HepG2 (cell line): ENCODE data around the gene ANKRD42. TPM values are rescaled to one million over a fixed set of nuclear protein-coding genes. Genes with fewer than 3 reads are reported as not detected.
A peak's percentile ranks its signal among the peaks of the same experiment; 100 is the strongest.

Experiments used
- ATAC-seq: fragments of 200-7000 bp; cut with Tn5 transposase; 3 replicates; pipeline ENCODE4 v1.9.1; 2020; ENCODE audit warnings: mild to moderate bottlenecking, moderate library complexity
- BruUV-seq: library from RNA; stranded (reverse); fragments of 400-500 nt; replicated peaks from 2 replicates; lab custom pipeline; 2021; lab: Mats Ljungman, UMichigan
- CTCF ChIA-PET: fragments of 300-600 bp; formaldehyde crosslinking; extraction: SDS; loops from one replicate; lab custom pipeline; 2021; ENCODE audit warnings: low total read pairs, inconsistent platforms, low intra/inter-chr PET ratio; lab: Yijun Ruan, JAX
- POLR2A ChIA-PET: fragments of 350-600 bp; sonication (Branson Sonifier 250); formaldehyde crosslinking; loops from one replicate; lab custom pipeline; 2020; ENCODE audit warnings: antibody characterized with exemption, inconsistent platforms; lab: Yijun Ruan, JAX
- DNase-seq: peaks from one replicate; pipeline ENCODE4 v3.0.0-alpha.2; 2015; ENCODE audit warnings: low spot score
- FAIRE-seq: peaks from 3 replicates; lab custom pipeline; 2011; peaks lifted over from hg19 to GRCh38; lab: Jason Lieb, UNC
- H2AFZ ChIP-seq: one replicate; pipeline ENCODE4 v1.6.1; 2011; ENCODE audit warnings: low read length, inconsistent platforms
- H3K27ac ChIP-seq: fragments of 300-600 bp; 3 replicates; pipeline ENCODE4 v1.8.0; 2011; ENCODE audit warnings: mixed run types, mild to moderate bottlenecking, mixed read lengths, low read length, inconsistent platforms; ENCODE audit not compliant: insufficient read depth; ENCODE audit errors: extremely low read length
- H3K27me3 ChIP-seq, 2 experiments: fragments of 200-600 bp in 1 of 2; 2 replicates in 1 of 2; 3 replicates in 1 of 2; pipeline versions ENCODE4 v1.6.0 to v1.8.0; 2011; ENCODE audit warnings: low read length in 2 of 2, mild to moderate bottlenecking in 2 of 2, moderate library complexity in 2 of 2, inconsistent platforms in 1 of 2; ENCODE audit not compliant: insufficient read depth in 2 of 2, control insufficient read depth in 1 of 2
- H3K36me3 ChIP-seq, 2 experiments: fragments of 200-600 bp in 1 of 2; replicated peaks in 1 of 2; 2 replicates in 1 of 2; 3 replicates in 1 of 2; pipeline versions ENCODE4 v1.5.1 to v1.8.0; 2011; ENCODE audit warnings: low read length in 2 of 2, inconsistent platforms in 1 of 2; ENCODE audit not compliant: insufficient read depth in 2 of 2, control insufficient read depth in 1 of 2
- H3K4me1 ChIP-seq: 2 replicates; pipeline ENCODE4 v1.5.1; 2012; ENCODE audit warnings: low read length, inconsistent platforms; ENCODE audit not compliant: insufficient read depth
- H3K4me2 ChIP-seq: 2 replicates; pipeline ENCODE4 v1.6.0; 2011; ENCODE audit warnings: low read depth, low read length, inconsistent platforms
- H3K4me3 ChIP-seq, 3 experiments: fragments of 200-600 bp in 1 of 3; sonication (generic), shearing (Covaris generic) in 1 of 3; replicated peaks in 1 of 3; 2 replicates each; pipeline ENCODE4 v1.5.1; 2011 to 2016; ENCODE audit warnings: low read length in 3 of 3, inconsistent platforms in 2 of 3, low read depth in 2 of 3, mild to moderate bottlenecking in 2 of 3, control low read depth in 1 of 3, mixed read lengths in 1 of 3; ENCODE audit not compliant: insufficient read depth in 1 of 3
- H3K79me2 ChIP-seq: one replicate; pipeline ENCODE4 v1.6.1; 2011; ENCODE audit warnings: low read length, inconsistent platforms; ENCODE audit not compliant: insufficient read depth
- H3K9ac ChIP-seq: 2 replicates; pipeline ENCODE4 v1.6.0; 2011; ENCODE audit warnings: mild to moderate bottlenecking, low read depth, low read length, inconsistent platforms; ENCODE audit not compliant: insufficient read depth
- H3K9me3 ChIP-seq: 2 replicates; pipeline ENCODE4 v1.5.1; 2012; ENCODE audit warnings: mild to moderate bottlenecking, low read length
- H4K20me1 ChIP-seq: 2 replicates; pipeline ENCODE4 v1.6.0; 2011; ENCODE audit warnings: inconsistent platforms, mild to moderate bottlenecking, low read length, moderate library complexity; ENCODE audit not compliant: insufficient read depth
- CAMTA2 ChIP-seq: sonication (generic); formaldehyde crosslinking; IDR thresholded peaks from 2 replicates; pipeline ENCODE4 v1.4.0; 2020; ENCODE audit warnings: mild to moderate bottlenecking, missing genetic modification reagents, borderline replicate concordance
- CREM ChIP-seq, 2 experiments: sonication (generic) in 1 of 2; formaldehyde crosslinking in 1 of 2; IDR thresholded peaks; 2 replicates each; pipeline versions ENCODE4 v1.4.0 to v1.6.1; 2016 to 2020; ENCODE audit warnings: antibody characterized with exemption in 1 of 2, mild to moderate bottlenecking in 1 of 2, missing genetic modification reagents in 1 of 2
- HDAC6 ChIP-seq: fragments of 200-600 bp; sonication (generic); IDR thresholded peaks from 2 replicates; pipeline ENCODE4 v1.7.0; 2017; ENCODE audit warnings: mild to moderate bottlenecking, antibody characterized with exemption, low read length, low read depth
- HES4 ChIP-seq: sonication (generic); formaldehyde crosslinking; IDR thresholded peaks from 2 replicates; pipeline ENCODE4 v1.9.0; 2021; ENCODE audit warnings: mild to moderate bottlenecking, missing genetic modification reagents, borderline replicate concordance
- HNRNPLL ChIP-seq: fragments of 200-400 bp; formaldehyde crosslinking; IDR thresholded peaks from 2 replicates; pipeline ENCODE4 v1.6.1; 2017; ENCODE audit warnings: mild to moderate bottlenecking, low read depth, low read length; ENCODE audit not compliant: poor library complexity, severe bottlenecking
- IKZF4 ChIP-seq: sonication (generic); formaldehyde crosslinking; IDR thresholded peaks from 2 replicates; pipeline ENCODE4 v1.5.1; 2020; ENCODE audit warnings: borderline replicate concordance, mild to moderate bottlenecking, low read depth, missing genetic modification reagents; ENCODE audit errors: not compliant biosample characterization
- PAWR ChIP-seq: sonication (generic); formaldehyde crosslinking; IDR thresholded peaks from 2 replicates; pipeline ENCODE4 v1.4.0; 2020; ENCODE audit warnings: missing genetic modification reagents, mild to moderate bottlenecking, borderline replicate concordance
- RCOR2 ChIP-seq: IDR thresholded peaks from 2 replicates; pipeline ENCODE4 v1.6.1; 2016; ENCODE audit warnings: missing biosample characterization, missing genetic modification reagents
- RXRB ChIP-seq: IDR thresholded peaks from 2 replicates; pipeline ENCODE4 v1.6.1; 2016; ENCODE audit warnings: borderline replicate concordance, missing genetic modification reagents, missing compliant biosample characterization
- TSC22D2 ChIP-seq: sonication (generic); formaldehyde crosslinking; IDR thresholded peaks from 2 replicates; pipeline ENCODE4 v1.5.1; 2020; ENCODE audit warnings: missing genetic modification reagents, mild to moderate bottlenecking, borderline replicate concordance
- YEATS4 ChIP-seq: sonication (generic); formaldehyde crosslinking; IDR thresholded peaks from 2 replicates; pipeline ENCODE4 v1.4.0; 2020; ENCODE audit warnings: missing genetic modification reagents, borderline replicate concordance
- ZC3H13 ChIP-seq: sonication (generic); formaldehyde crosslinking; IDR thresholded peaks from 2 replicates; pipeline ENCODE4 v1.8.1; 2023; ENCODE audit warnings: mild to moderate bottlenecking, missing genetic modification reagents, moderate library complexity
- ZNF30 ChIP-seq: sonication (generic); formaldehyde crosslinking; IDR thresholded peaks from 2 replicates; pipeline ENCODE4 v1.5.0; 2020; ENCODE audit warnings: mild to moderate bottlenecking, missing genetic modification reagents
- ZNF761 ChIP-seq: sonication (generic); formaldehyde crosslinking; conservative IDR thresholded peaks from 2 replicates; pipeline ENCODE4 v1.4.0; 2020; ENCODE audit warnings: mild to moderate bottlenecking, missing genetic modification reagents
- WGBS: methylation state at CpG from one replicate; pipeline ENCODE4 v1.1.6; 2017; ENCODE audit warnings: low lambda C conversion rate; 5-methylcytosine and 5-hydroxymethylcytosine counted together
- in situ Hi-C: cut with HindIII; loops from 2 replicates; pipeline ENCODE4 v1.10.0; 2017; ENCODE audit warnings: low pct_unique_long_range_greater_than_20kb; ENCODE audit not compliant: extremely low pct_ligation_motif_present
- intact Hi-C: fragments of 100-400 bp; cut with micrococcal nuclease; formaldehyde crosslinking; loops from one replicate; pipeline ENCODE4 v1.10.0; 2022; ENCODE audit not compliant: unreplicated experiment
- polyA plus RNA-seq, 8 experiments: library from polyadenylated mRNA; depleted of rRNA in 3 of 8; stranded (reverse) in 7 of 8; unstranded in 1 of 8; fragments of >200 nt; fragmentation: Illumina TruSeq in 4 of 8; extraction: Trizol in 4 of 8; gene quantifications; 2 replicates each; pipeline versions ENCODE4 v1.2.1 to v1.2.3, GENCODE V29; 2011 to 2016; ENCODE audit warnings: low read depth in 4 of 8, missing spikeins in 1 of 8, mixed read lengths in 1 of 8; ENCODE audit not compliant: insufficient read depth in 1 of 8
- total RNA-seq, 5 experiments: library from RNA; depleted of rRNA; stranded (reverse); fragments of >200 nt; fragmentation: Illumina TruSeq; extraction: Trizol; gene quantifications; 2 replicates each; pipeline ENCODE4 v1.2.3, GENCODE V29; 2016; ENCODE audit warnings: low read depth in 1 of 5
- TF ChIP-seq, protein P1 (sequence below): sonication (generic); formaldehyde crosslinking; IDR thresholded peaks from 2 replicates; pipeline ENCODE4 v1.4.0; 2020; ENCODE audit warnings: missing genetic modification reagents, mild to moderate bottlenecking, borderline replicate concordance
- TF ChIP-seq, protein P2 (sequence below): sonication (generic); formaldehyde crosslinking; IDR thresholded peaks from 2 replicates; pipeline ENCODE4 v1.8.1; 2023; ENCODE audit warnings: missing genetic modification reagents, inconsistent platforms, borderline replicate concordance
- TF ChIP-seq, protein P3 (sequence below): sonication (generic); formaldehyde crosslinking; conservative IDR thresholded peaks from 2 replicates; pipeline ENCODE4 v1.8.1; 2023; ENCODE audit warnings: missing genetic modification reagents

ANKRD42 gene
- total and polyA plus RNA-seq, 2 of the 13 experiments (the other 11 are each of a cell fraction or from before 2014, with no cell fraction given) = 2.2 to 3.7 TPM

DNA sequence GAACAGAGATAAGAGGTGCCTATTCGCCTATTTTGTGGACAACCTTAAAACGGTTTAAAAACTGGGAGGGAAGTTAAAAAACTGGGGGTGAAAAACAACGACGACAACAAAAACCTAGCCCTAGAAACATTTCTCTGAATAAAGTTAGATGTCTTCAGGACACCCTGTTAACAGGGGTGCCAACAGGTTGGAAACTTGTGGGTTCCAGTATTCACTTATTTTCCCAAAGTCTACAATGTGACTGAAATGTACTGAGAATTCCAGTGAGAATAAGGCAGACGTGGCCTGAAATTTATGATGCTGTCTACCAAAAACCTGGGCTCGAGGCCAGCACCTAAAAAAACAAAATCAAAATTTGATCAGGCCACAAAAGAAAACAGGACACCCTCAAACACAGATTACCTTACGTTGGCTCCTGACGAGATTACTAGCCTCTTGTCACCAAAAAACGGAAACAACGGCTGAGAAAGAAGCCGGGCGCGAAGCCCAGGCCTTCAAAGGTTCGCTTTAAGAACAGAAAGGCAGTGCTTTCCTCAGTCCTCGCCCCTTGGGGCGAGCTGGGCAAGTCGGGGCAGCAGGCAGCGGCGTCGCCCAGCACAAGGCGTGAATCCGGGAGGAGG, 91.7 kb downstream of the ANKRD42 start (continued):
- TF ChIP-seq, protein P1, sequence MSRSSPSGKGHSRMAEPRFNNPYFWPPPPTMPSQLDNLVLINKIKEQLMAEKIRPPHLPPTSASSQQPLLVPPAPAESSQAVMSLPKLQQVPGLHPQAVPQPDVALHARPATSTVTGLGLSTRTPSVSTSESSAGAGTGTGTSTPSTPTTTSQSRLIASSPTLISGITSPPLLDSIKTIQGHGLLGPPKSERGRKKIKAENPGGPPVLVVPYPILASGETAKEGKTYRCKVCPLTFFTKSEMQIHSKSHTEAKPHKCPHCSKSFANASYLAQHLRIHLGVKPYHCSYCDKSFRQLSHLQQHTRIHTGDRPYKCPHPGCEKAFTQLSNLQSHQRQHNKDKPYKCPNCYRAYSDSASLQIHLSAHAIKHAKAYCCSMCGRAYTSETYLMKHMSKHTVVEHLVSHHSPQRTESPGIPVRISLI = no peak
- TF ChIP-seq ZNF761 = no peak
- TF ChIP-seq, protein P2, sequence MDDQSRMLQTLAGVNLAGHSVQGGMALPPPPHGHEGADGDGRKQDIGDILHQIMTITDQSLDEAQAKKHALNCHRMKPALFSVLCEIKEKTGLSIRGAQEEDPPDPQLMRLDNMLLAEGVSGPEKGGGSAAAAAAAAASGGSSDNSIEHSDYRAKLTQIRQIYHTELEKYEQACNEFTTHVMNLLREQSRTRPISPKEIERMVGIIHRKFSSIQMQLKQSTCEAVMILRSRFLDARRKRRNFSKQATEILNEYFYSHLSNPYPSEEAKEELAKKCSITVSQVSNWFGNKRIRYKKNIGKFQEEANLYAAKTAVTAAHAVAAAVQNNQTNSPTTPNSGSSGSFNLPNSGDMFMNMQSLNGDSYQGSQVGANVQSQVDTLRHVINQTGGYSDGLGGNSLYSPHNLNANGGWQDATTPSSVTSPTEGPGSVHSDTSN (CRISPR knock-in tag) = no peak
- TF ChIP-seq ZC3H13 (CRISPR knock-in tag) = no peak
- peak; percentile 77 for TF ChIP-seq IKZF4 (CRISPR knock-in tag)

DNA sequence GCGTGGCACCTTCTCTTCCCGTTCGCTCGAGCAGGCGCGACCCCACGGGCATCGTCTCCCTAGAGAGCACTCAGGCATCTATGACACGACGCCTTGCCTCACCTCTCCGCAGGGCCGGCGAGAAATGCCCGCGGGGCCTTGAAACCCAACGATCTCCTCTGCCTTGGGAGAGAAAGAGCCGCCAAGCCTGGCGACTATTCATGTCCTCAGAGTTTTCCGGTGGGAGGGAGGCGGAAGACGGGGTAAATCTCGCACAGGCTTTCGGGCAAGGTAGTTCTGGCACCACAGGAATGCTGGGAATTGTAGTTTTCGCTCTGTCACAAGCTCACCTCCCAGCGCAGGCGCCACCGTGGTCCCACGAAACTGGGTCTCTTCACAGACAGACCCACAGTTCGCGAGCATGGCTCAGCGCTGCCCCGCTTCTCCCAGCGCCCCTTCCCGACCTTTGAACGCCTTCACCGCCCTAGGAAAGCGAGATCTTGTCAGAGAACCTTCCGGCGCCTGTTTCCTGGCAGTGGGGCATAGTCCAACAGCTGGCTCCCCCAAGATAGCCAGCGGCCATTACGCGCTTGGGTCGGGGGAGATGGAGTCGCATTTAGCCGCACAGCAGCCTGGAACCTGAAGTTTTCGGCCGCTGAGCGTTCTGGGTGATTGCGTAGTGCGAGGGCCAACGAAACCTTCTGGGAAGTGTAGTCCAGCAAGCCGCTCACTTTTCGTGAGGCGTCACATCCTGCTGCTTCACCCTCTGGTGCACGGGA, 92.4 kb downstream of the ANKRD42 start, which contains the start of gene CCDC90B:
Gene CCDC90B (minus strand): TSS at position 597 of the 758 bp plus-strand sequence. CDS start 395 bp downstream, at position 202.
- DNase-seq = peak; percentile 95
- ChIA-PET POLR2A (interaction anchor here (0.6 to 3.6 kb wide), 19 partner anchors 9 to 475 kb away, joined by 3 to 28 read pairs (median 4); partner anchors contain the start of genes ANKRD42, DDIAS, PCF11 and PRCP), CTCF (no interaction called here)
- H3K4me3 ChIP-seq = peak within 1 kb of the TSS; percentile 68 to 91 (median 75)
- H3K4me2 ChIP-seq = peak within 1 kb of the TSS; percentile 79
- intact Hi-C loops = loop anchor here (2.0 to 10.0 kb wide), 3 partner anchors 29 to 381 kb away; partner anchors contain the start of genes DDIAS and PRCP
- no peaks in the 10 kb centered on the region for H3K9me3 ChIP-seq
- peak within 1 kb of the TSS; percentile 96 for H3K27ac ChIP-seq
- peak within 1 kb of the TSS; percentile 51 for H2AFZ ChIP-seq
- peak within 1 kb of the TSS; percentile 94 for H3K9ac ChIP-seq
- BruUV-seq = no TSS peak
- FAIRE-seq = peak; percentile 87
- peaks cover 34% of the 10 kb centered on the region for H3K4me1 ChIP-seq
- peak; percentile 94 for ATAC-seq
- peaks cover 9% of the 10 kb centered on the region for H3K79me2 ChIP-seq
- in situ Hi-C loops = no loop called here
- no peaks in the 10 kb centered on the region for H4K20me1 ChIP-seq
- no peaks in the 10 kb centered on the region for H3K36me3 ChIP-seq
- no peaks in the 10 kb centered on the region for H3K27me3 ChIP-seq
- WGBS = 1% methylated on average over 15 of the region's 55 CpGs
- TF ChIP-seq CAMTA2 (CRISPR knock-in tag) = 0 out of 2 replicates have a peak, but pooled peaks have one; percentile 21
- no peak for TF ChIP-seq ZNF30
- TF ChIP-seq, protein P3, sequence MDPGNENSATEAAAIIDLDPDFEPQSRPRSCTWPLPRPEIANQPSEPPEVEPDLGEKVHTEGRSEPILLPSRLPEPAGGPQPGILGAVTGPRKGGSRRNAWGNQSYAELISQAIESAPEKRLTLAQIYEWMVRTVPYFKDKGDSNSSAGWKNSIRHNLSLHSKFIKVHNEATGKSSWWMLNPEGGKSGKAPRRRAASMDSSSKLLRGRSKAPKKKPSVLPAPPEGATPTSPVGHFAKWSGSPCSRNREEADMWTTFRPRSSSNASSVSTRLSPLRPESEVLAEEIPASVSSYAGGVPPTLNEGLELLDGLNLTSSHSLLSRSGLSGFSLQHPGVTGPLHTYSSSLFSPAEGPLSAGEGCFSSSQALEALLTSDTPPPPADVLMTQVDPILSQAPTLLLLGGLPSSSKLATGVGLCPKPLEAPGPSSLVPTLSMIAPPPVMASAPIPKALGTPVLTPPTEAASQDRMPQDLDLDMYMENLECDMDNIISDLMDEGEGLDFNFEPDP (CRISPR knock-in tag) = no peak
- TF ChIP-seq RXRB (CRISPR knock-in tag) = peak; percentile 40; the same call in 1 of the 2 replicates
- TF ChIP-seq TSC22D2 (CRISPR knock-in tag) = peak; percentile 8; the same call in 1 of the 2 replicates
- TF ChIP-seq HDAC6 = no peak
- TF ChIP-seq YEATS4 (CRISPR knock-in tag) = peak; percentile 87
- TF ChIP-seq HES4 = 0 out of 2 replicates have a peak, but pooled peaks have one; percentile 55
- no peak; the same call in 1 of the 2 replicates for TF ChIP-seq RCOR2
- peak; percentile 55 for TF ChIP-seq HNRNPLL
- no peak for TF ChIP-seq PAWR
- peak; percentile 99 for TF ChIP-seq CREM (IDR thresholded peaks at IDR 0.05)
- 0 out of 2 replicates have a peak, but pooled peaks have one; percentile 55 for TF ChIP-seq CREM (CRISPR knock-in tag; IDR thresholded peaks at IDR 0.05)
